HEK293 (cell line): Measurements from ENCODE around the gene PLCB1.
"Not testable (repeated sequence)": the region's sequence is repeated elsewhere in the genome, so short reads cannot be mapped to it uniquely, and the experiment has no call there.

ENCODE experiments used
- CTCF ChIA-PET: fragments of 350-600 bp; formaldehyde crosslinking; extraction: SDS; loops from one replicate; lab custom pipeline; 2021; ENCODE audit warnings: antibody characterized with exemption; lab: Yijun Ruan, JAX
- POLR2A ChIA-PET: fragments of 300-600 bp; formaldehyde crosslinking; extraction: SDS; loops from one replicate; lab custom pipeline; 2020; ENCODE audit warnings: antibody characterized with exemption, inconsistent platforms; lab: Yijun Ruan, JAX
- H3K27ac ChIP-seq: fragments of 200-500 bp; sonication (Bioruptor generic); 2 replicates; pipeline ENCODE4 v1.5.1; 2014; ENCODE audit warnings: low read depth, low read length, control low read depth, inconsistent platforms; ENCODE audit errors: extremely low read depth
- H3K36me3 ChIP-seq, 2 experiments: fragments of 200-500 bp in 1 of 2; sonication (Bioruptor generic) in 1 of 2; 1 replicate in 1 of 2; 2 replicates in 1 of 2; pipeline ENCODE4 v1.5.1; 2014 to 2017; ENCODE audit warnings: inconsistent platforms in 2 of 2, low read length in 2 of 2; ENCODE audit not compliant: control insufficient read depth in 2 of 2, insufficient read depth in 1 of 2
- H3K4me1 ChIP-seq: fragments of 200-500 bp; sonication (Bioruptor generic); 2 replicates; pipeline ENCODE4 v1.5.1; 2014; ENCODE audit warnings: mild to moderate bottlenecking, low read length, inconsistent platforms; ENCODE audit not compliant: control insufficient read depth, insufficient read depth
- H3K4me3 ChIP-seq: 2 replicates; pipeline ENCODE4 v1.5.1; 2011; ENCODE audit warnings: low read depth, mild to moderate bottlenecking, control low read depth, low read length, moderate library complexity
- H3K9me3 ChIP-seq: fragments of 200-500 bp; sonication (Bioruptor generic); 2 replicates; pipeline ENCODE4 v1.5.1; 2014; ENCODE audit warnings: low read depth, low read length, inconsistent platforms; ENCODE audit not compliant: control insufficient read depth, insufficient read depth
- HOXC10 ChIP-seq: sonication (generic); formaldehyde crosslinking; IDR thresholded peaks from 2 replicates; pipeline ENCODE4 v1.8.1; 2023; ENCODE audit warnings: mild to moderate bottlenecking, missing genetic modification reagents
- KLF16 ChIP-seq: fragments of 450-650 bp; formaldehyde crosslinking; IDR thresholded peaks from 2 replicates; pipeline ENCODE4 v1.5.1; 2017; ENCODE audit warnings: missing biosample characterization, missing genetic modification characterization
- PBX3 ChIP-seq: sonication (generic); formaldehyde crosslinking; IDR thresholded peaks from 2 replicates; pipeline ENCODE4 v1.8.1; 2022; ENCODE audit warnings: mild to moderate bottlenecking, moderate library complexity, missing genetic modification reagents
- PRDM4 ChIP-seq: fragments of 450-650 bp; formaldehyde crosslinking; IDR thresholded peaks from 2 replicates; pipeline ENCODE4 v1.5.1; 2017; ENCODE audit warnings: missing biosample characterization, missing genetic modification characterization
- PRDM6 ChIP-seq: fragments of 450-650 bp; formaldehyde crosslinking; IDR thresholded peaks from 2 replicates; pipeline ENCODE4 v1.5.1; 2017; ENCODE audit warnings: missing biosample characterization, missing genetic modification characterization
- SETDB1 ChIP-seq: IDR thresholded peaks from one replicate; pipeline ENCODE4 v1.6.1; 2017; ENCODE audit warnings: mild to moderate bottlenecking, low read length, moderate library complexity, mixed read lengths; ENCODE audit not compliant: insufficient read length
- TRIM28 ChIP-seq: IDR thresholded peaks from 2 replicates; pipeline ENCODE4 v1.6.1; 2011; ENCODE audit warnings: low read length, control low read depth, borderline replicate concordance
- ZBTB44 ChIP-seq: fragments of 450-650 bp; IDR thresholded peaks from 2 replicates; pipeline ENCODE4 v1.5.1; 2018; ENCODE audit warnings: missing biosample characterization, mild to moderate bottlenecking, missing genetic modification characterization
- ZIC2 ChIP-seq: fragments of 450-650 bp; formaldehyde crosslinking; IDR thresholded peaks from 2 replicates; pipeline ENCODE4 v1.5.1; 2016; ENCODE audit warnings: missing biosample characterization, missing genetic modification characterization
- ZNF354C ChIP-seq: fragments of 450-650 bp; formaldehyde crosslinking; IDR thresholded peaks from 2 replicates; pipeline ENCODE4 v1.5.1; 2016; ENCODE audit warnings: missing biosample characterization, missing genetic modification characterization, low read depth, borderline replicate concordance
- ZNF426 ChIP-seq: fragments of 450-650 bp; formaldehyde crosslinking; IDR thresholded peaks from 2 replicates; pipeline ENCODE4 v1.5.1; 2017; ENCODE audit warnings: missing biosample characterization, missing genetic modification characterization, mild to moderate bottlenecking, inconsistent platforms, moderate library complexity
- ZNF514 ChIP-seq: fragments of 450-650 bp; formaldehyde crosslinking; IDR thresholded peaks from 2 replicates; pipeline ENCODE4 v1.5.1; 2016; ENCODE audit warnings: missing biosample characterization, missing genetic modification characterization
- ZNF626 ChIP-seq: fragments of 450-650 bp; sonication (Bioruptor Pico); formaldehyde crosslinking; IDR thresholded peaks from 2 replicates; pipeline ENCODE4 v1.5.1; 2018; ENCODE audit warnings: missing biosample characterization, missing genetic modification characterization, inconsistent platforms
- ZNF654 ChIP-seq: fragments of 450-650 bp; formaldehyde crosslinking; IDR thresholded peaks from 2 replicates; pipeline ENCODE4 v1.5.1; 2016; ENCODE audit warnings: low read depth, missing biosample characterization, missing genetic modification characterization
- ZNF664 ChIP-seq: fragments of 450-650 bp; formaldehyde crosslinking; IDR thresholded peaks from 2 replicates; pipeline ENCODE4 v1.5.1; 2016; ENCODE audit warnings: missing biosample characterization, missing genetic modification characterization
- ZNF677 ChIP-seq: fragments of 450-650 bp; IDR thresholded peaks from 2 replicates; pipeline ENCODE4 v1.5.0; 2018; ENCODE audit warnings: missing biosample characterization, mild to moderate bottlenecking, missing genetic modification characterization, moderate library complexity
- ZSCAN18 ChIP-seq: fragments of 450-650 bp; formaldehyde crosslinking; IDR thresholded peaks from 2 replicates; pipeline ENCODE4 v1.5.1; 2016; ENCODE audit warnings: missing biosample characterization, missing genetic modification characterization

The PLCB1 gene

GRCh38 chr20:8464368-8464767 is 332.3 kb downstream of the PLCB1 start:
- peak; percentile 73 for TF ChIP-seq SETDB1
- no peak for TF ChIP-seq ZNF664
- TF ChIP-seq TRIM28 = peak; percentile 79; the same call in 1 of the 2 replicates
- TF ChIP-seq, all 188 proteins: peak for 2
- CTCF ChIA-PET = interaction anchor here (1.0 kb wide), 1 partner anchor 21 kb away, joined by 3 read pairs; no protein-coding TSS in a partner anchor

GRCh38 chr20:8466781-8467180 is 334.7 kb downstream of the PLCB1 start:
- H3K27ac ChIP-seq, H3K9me3 ChIP-seq, H3K4me1 ChIP-seq, H3K4me3 ChIP-seq, CTCF ChIA-PET, H3K36me3 ChIP-seq, POLR2A ChIA-PET: not testable (repeated sequence)

More at GRCh38 chr20:8464368-8464767, 332.3 kb downstream of the PLCB1 start:
- Histone ChIP-seq H3K27ac (no peak overlapping the region), H3K4me1 (no peaks in the 10 kb centered on the region), H3K4me3 (no peak overlapping the region), H3K36me3 (no peaks in the 10 kb centered on the region), H3K9me3 (no peaks in the 10 kb centered on the region)
- POLR2A ChIA-PET = no interaction called here

GRCh38 chr20:8470156-8470555 is 338.1 kb downstream of the PLCB1 start:
- no peak for TF ChIP-seq ZNF654 (tag by site-specific recombination)
- TF ChIP-seq ZNF626 (tag by site-specific recombination) = no peak
- no peak for TF ChIP-seq ZNF354C (tag by site-specific recombination)
- TF ChIP-seq HOXC10 (CRISPR knock-in tag) = no peak
- TF ChIP-seq ZNF426 (tag by site-specific recombination) = no peak
- TF ChIP-seq PBX3 (CRISPR knock-in tag) = no peak
- no peak for TF ChIP-seq ZIC2 (tag by site-specific recombination)
- TF ChIP-seq KLF16 (tag by site-specific recombination) = no peak
- H3K4me3 ChIP-seq = no peak overlapping the region
- no peaks in the 10 kb centered on the region for H3K9me3 ChIP-seq
- peaks cover 9% of the 10 kb centered on the region for H3K4me1 ChIP-seq
- H3K27ac ChIP-seq = no peak overlapping the region
- CTCF ChIA-PET = interaction anchor here (0.6 kb wide), 1 partner anchor 10 kb away, joined by 4 read pairs; no protein-coding TSS in a partner anchor
- POLR2A ChIA-PET = interaction anchor here (0.7 kb wide), 1 partner anchor 35 kb away, joined by 3 read pairs; no protein-coding TSS in a partner anchor
- no peaks in the 10 kb centered on the region for H3K36me3 ChIP-seq

- H3K4me1 ChIP-seq = peaks cover 9% of the 10 kb centered on the region
- no peak overlapping the region for H3K27ac ChIP-seq
- H3K9me3 ChIP-seq = no peaks in the 10 kb centered on the region
- H3K4me3 ChIP-seq = no peak overlapping the region
- H3K36me3 ChIP-seq = no peaks in the 10 kb centered on the region
- TF ChIP-seq ZNF677 = no peak
- TF ChIP-seq PRDM4 (tag by site-specific recombination) = peak; percentile 83
- TF ChIP-seq ZNF514 (tag by site-specific recombination) = no peak
- no peak for TF ChIP-seq ZBTB44 (tag by site-specific recombination)
- TF ChIP-seq PRDM6 (tag by site-specific recombination) = peak; percentile 45
- no peak for TF ChIP-seq ZSCAN18
- CTCF ChIA-PET = interaction anchor here (0.8 kb wide), 1 partner anchor 250 kb away, joined by 4 read pairs; no protein-coding TSS in a partner anchor
- POLR2A ChIA-PET = no interaction called here
These were observed 339.4 kb downstream of the PLCB1 start for GRCh38 chr20:8471465-8471864.
